GM12875 (cell line): ENCODE measurements around the gene GRXCR1.

Experiments
- H3K4me3 ChIP-seq: one replicate; pipeline ENCODE4 v1.5.1; 2011; ENCODE audit warnings: low read depth, low read length, control low read depth
- TF ChIP-seq, protein P1 (sequence below): IDR thresholded peaks from 2 replicates; pipeline ENCODE4 v1.5.1; 2011; ENCODE audit warnings: low read depth, mild to moderate bottlenecking, control low read depth, inconsistent platforms, low read length, moderate library complexity, borderline replicate concordance; ENCODE audit not compliant: insufficient read depth

Gene GRXCR1

DNA sequence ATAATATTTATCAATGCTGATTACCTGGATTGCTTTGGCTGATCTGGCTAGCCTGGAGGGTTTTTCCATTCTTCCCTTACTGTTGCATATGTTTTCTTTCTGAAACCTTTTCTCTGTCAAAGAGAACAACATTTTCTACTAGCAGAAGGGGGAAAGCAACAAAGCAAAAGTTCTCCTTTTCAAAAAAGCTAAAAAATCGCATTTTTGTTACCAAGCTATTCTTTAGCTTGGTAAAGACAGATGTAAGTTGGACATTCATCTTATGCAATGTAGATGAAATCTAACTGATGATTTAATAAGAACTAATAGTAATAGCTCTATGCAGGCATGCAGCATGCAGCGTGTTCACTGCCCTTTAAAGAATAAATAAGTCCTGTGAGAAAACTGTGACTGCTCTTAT, at the start of gene GRXCR1:
Gene GRXCR1, plus strand, starts transcription at position 301 of the 400 bp plus-strand sequence. CDS start 554 bp downstream, outside the sequence.
- H3K4me3 ChIP-seq: no peak within 1 kb of the TSS
- TF ChIP-seq, protein P1, sequence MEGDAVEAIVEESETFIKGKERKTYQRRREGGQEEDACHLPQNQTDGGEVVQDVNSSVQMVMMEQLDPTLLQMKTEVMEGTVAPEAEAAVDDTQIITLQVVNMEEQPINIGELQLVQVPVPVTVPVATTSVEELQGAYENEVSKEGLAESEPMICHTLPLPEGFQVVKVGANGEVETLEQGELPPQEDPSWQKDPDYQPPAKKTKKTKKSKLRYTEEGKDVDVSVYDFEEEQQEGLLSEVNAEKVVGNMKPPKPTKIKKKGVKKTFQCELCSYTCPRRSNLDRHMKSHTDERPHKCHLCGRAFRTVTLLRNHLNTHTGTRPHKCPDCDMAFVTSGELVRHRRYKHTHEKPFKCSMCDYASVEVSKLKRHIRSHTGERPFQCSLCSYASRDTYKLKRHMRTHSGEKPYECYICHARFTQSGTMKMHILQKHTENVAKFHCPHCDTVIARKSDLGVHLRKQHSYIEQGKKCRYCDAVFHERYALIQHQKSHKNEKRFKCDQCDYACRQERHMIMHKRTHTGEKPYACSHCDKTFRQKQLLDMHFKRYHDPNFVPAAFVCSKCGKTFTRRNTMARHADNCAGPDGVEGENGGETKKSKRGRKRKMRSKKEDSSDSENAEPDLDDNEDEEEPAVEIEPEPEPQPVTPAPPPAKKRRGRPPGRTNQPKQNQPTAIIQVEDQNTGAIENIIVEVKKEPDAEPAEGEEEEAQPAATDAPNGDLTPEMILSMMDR: no peak

GRCh38 chr4:42843694-42844093, 48.8 kb upstream of the GRXCR1 start:
- TF ChIP-seq, protein P1: no peak

GRCh38 chr4:42844422-42845070, 48.0 kb upstream of the GRXCR1 start:
- TF ChIP-seq, protein P1: no peak
- no peak overlapping the region for H3K4me3 ChIP-seq

More at GRCh38 chr4:42843694-42844093, 48.8 kb upstream of the GRXCR1 start:
- no peak overlapping the region for H3K4me3 ChIP-seq

- TF ChIP-seq, protein P1: no peak
- H3K4me3 ChIP-seq: no peak overlapping the region
These were observed 46.9 kb upstream of the GRXCR1 start for GRCh38 chr4:42845586-42845985.

DNA sequence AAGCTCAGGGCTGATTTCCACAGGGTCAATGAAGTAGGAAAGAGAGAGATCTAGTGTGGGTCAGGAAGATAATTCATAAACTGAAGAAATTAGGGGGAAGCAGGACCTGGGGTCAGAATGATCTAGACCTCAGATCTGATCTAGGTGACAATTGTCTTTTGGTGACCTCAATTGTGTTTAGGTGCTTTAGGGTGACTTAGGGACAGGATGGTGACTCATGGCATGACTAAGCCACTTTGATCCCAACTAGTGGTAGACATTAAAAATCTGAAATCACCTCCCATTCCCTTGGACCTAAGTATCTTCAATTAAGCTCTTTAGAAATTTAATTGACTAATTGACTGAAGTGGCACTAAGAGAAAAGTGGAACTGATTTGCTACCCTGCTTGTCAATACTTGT, 36.7 kb upstream of the GRXCR1 start:
- TF ChIP-seq, protein P1: no peak
- no peak overlapping the region for H3K4me3 ChIP-seq

GRCh38 chr4:42865572-42866189, 26.8 kb upstream of the GRXCR1 start:
- TF ChIP-seq, protein P1: peak; percentile 56

DNA sequence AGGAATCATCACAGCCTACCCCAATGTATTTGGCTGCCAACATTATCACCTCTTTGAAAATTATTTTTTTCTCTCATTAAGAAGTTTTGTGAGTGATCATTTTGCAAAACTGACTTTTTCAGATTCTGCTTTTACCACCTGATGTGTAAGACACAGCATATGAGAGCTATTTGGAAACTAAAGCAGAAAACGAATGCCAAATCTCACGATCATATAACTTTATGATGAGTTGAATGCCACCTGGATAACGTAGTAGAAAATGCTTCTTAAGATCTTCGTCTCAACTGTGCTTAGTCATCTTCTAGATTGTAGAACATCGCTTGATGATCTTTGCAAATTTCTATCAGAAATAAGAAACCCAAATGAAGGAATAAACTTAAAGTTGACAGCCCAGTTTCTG, 21.3 kb upstream of the GRXCR1 start:
- TF ChIP-seq, protein P1: no peak

More at GRCh38 chr4:42865572-42866189, 26.8 kb upstream of the GRXCR1 start:
- no peak overlapping the region for H3K4me3 ChIP-seq

More for the DNA sequence above, 21.3 kb upstream of the GRXCR1 start:
- no peak overlapping the region for H3K4me3 ChIP-seq
